ENCODE results near the gene TMEM187. TPM values are rescaled to one million over a fixed set of nuclear protein-coding genes. Genes with fewer than 3 reads are reported as not detected.

Gene TMEM187
- total RNA-seq, 1 donor from 2014 or later = 8.6 TPM

DNA sequence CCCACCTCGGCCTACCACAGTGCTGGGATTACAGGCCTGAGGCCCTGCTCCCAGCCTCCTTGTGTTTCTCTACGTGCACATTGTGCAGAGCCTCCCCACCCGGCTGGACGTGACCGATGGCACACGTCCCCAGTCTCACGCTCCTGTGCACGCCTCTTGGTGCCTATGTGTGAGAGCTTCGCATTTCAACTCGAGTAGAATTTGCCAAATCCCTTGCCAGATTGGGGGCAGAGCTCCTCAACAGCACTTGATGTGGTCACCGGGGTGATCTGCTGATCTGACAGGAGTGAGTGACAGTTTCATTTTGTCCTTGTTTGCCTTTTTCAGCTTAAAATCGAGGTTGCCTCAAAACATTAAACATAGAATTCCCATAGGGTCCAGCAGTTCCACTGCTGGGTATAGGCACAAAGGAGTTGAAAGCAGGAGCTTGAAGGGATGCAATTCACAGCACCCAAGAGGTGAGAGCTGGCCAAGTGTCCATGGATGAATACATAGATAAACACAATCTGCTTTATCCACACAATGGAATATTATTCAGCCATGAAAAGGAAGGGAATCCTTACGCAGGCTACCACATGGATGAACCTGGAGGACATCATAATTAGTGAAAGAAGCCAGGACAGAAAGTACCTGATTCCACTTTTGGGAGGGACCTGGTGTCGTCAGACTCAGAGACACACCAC lies 17.6 kb downstream of the TMEM187 start:
- FAIRE-seq = peak; percentile 54

DNA sequence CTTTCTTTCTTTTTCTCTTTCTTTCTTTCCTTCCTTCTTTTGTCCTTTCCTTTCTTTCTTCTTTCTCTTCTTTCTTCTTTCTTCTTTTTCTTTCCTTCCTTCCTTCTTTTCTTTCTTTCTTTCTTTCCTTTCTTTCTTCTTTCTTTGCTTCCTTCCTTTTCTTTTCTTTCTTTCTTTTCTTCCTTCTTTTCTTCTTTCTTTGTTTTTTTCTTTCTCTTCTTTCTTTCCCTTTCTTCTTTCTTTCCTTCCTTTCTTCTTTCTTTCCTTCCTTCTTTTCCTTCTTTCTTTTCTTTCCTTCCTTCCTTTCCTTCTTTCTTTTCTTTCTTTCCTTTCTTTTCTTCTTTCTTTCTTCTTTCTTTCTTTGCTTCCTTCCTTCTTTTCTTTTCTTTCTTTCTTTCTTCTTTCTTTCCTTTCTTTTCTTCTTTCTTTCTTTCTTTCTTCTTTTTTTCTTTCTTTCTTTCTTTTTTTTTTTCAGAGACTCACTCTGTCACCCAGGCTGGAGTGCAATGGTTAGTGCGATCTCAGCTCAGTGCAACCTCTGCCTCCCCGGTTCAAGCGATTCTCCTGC lies 18.5 kb downstream of the TMEM187 start:
- H3K27me3 Mint-ChIP-seq (ENCODE audit: low read depth, unreplicated experiment) = no peaks in the 10 kb centered on the region
- no peak overlapping the region for H3K4me2 ChIP-seq (ENCODE audit: low read length)
- H2AFZ ChIP-seq (ENCODE audit: low read depth, low read length) = no peak overlapping the region
- H3K27ac ChIP-seq (ENCODE audit: low read depth, low read length) = no peak overlapping the region
- no peaks in the 10 kb centered on the region for H3K9me3 Mint-ChIP-seq (ENCODE audit: unreplicated experiment)
- no peaks in the 10 kb centered on the region for H3K27me3 ChIP-seq (ENCODE audit: insufficient read depth, low read length)
- H3K36me3 ChIP-seq (ENCODE audit: insufficient read depth, low read length) = no peaks in the 10 kb centered on the region
- H3K4me3 ChIP-seq (ENCODE audit: insufficient read depth, low read depth, low read length) = no peak overlapping the region
- FAIRE-seq (no peak), DNase-seq (ENCODE audit: low read depth) (no peak)
- H3K4me1 ChIP-seq (ENCODE audit: insufficient read depth, low read length) = no peaks in the 10 kb centered on the region
- H3K79me2 ChIP-seq (ENCODE audit: insufficient read depth, low read length) = no peaks in the 10 kb centered on the region
- H3K9me3 ChIP-seq (ENCODE audit: insufficient read depth, low read depth, low read length) = no peaks in the 10 kb centered on the region
- H4K20me1 ChIP-seq (ENCODE audit: insufficient read depth, low read length) = no peaks in the 10 kb centered on the region
- no peaks in the 10 kb centered on the region for H3K4me1 Mint-ChIP-seq (ENCODE audit: low read depth, unreplicated experiment)
- H3K27ac Mint-ChIP-seq (ENCODE audit: unreplicated experiment) = no peak overlapping the region
- TF ChIP-seq, protein P1, sequence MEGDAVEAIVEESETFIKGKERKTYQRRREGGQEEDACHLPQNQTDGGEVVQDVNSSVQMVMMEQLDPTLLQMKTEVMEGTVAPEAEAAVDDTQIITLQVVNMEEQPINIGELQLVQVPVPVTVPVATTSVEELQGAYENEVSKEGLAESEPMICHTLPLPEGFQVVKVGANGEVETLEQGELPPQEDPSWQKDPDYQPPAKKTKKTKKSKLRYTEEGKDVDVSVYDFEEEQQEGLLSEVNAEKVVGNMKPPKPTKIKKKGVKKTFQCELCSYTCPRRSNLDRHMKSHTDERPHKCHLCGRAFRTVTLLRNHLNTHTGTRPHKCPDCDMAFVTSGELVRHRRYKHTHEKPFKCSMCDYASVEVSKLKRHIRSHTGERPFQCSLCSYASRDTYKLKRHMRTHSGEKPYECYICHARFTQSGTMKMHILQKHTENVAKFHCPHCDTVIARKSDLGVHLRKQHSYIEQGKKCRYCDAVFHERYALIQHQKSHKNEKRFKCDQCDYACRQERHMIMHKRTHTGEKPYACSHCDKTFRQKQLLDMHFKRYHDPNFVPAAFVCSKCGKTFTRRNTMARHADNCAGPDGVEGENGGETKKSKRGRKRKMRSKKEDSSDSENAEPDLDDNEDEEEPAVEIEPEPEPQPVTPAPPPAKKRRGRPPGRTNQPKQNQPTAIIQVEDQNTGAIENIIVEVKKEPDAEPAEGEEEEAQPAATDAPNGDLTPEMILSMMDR (IDR thresholded peaks at IDR 0.05; ENCODE audit: insufficient read depth, low read depth, low read length) = no peak
- TF ChIP-seq EZH2 (IDR thresholded peaks at IDR 0.05; ENCODE audit: insufficient read depth, low read length) = no peak
- H3K4me3 Mint-ChIP-seq (ENCODE audit: unreplicated experiment) = no peak overlapping the region
- no peak overlapping the region for H3K9ac ChIP-seq (ENCODE audit: low read length)
- no peaks in the 10 kb centered on the region for H3K36me3 Mint-ChIP-seq (ENCODE audit: low read depth, unreplicated experiment)

More for the DNA sequence above, 17.6 kb downstream of the TMEM187 start:
- H3K4me1 ChIP-seq (ENCODE audit: insufficient read depth, low read length) = no peaks in the 10 kb centered on the region
- no peak overlapping the region for H2AFZ ChIP-seq (ENCODE audit: low read depth, low read length)
- H3K9me3 ChIP-seq (ENCODE audit: insufficient read depth, low read depth, low read length) = no peaks in the 10 kb centered on the region
- H4K20me1 ChIP-seq (ENCODE audit: insufficient read depth, low read length) = no peaks in the 10 kb centered on the region
- H3K27ac Mint-ChIP-seq (ENCODE audit: unreplicated experiment) = no peak overlapping the region
- H3K4me2 ChIP-seq (ENCODE audit: low read length) = no peak overlapping the region
- no peak overlapping the region for H3K27ac ChIP-seq (ENCODE audit: low read depth, low read length)
- no peak overlapping the region for H3K4me3 Mint-ChIP-seq (ENCODE audit: unreplicated experiment)
- no peak overlapping the region for H3K9ac ChIP-seq (ENCODE audit: low read length)
- H3K27me3 Mint-ChIP-seq (ENCODE audit: low read depth, unreplicated experiment) = no peaks in the 10 kb centered on the region
- H3K79me2 ChIP-seq (ENCODE audit: insufficient read depth, low read length) = no peaks in the 10 kb centered on the region
- no peaks in the 10 kb centered on the region for H3K27me3 ChIP-seq (ENCODE audit: insufficient read depth, low read length)
- DNase-seq (ENCODE audit: low read depth) = no peak
- H3K36me3 ChIP-seq (ENCODE audit: insufficient read depth, low read length) = no peaks in the 10 kb centered on the region
- no peak for TF ChIP-seq EZH2 (IDR thresholded peaks at IDR 0.05; ENCODE audit: insufficient read depth, low read length)
- TF ChIP-seq, protein P1 (IDR thresholded peaks at IDR 0.05; ENCODE audit: insufficient read depth, low read depth, low read length) = no peak
- H3K9me3 Mint-ChIP-seq (ENCODE audit: unreplicated experiment) = no peaks in the 10 kb centered on the region
- no peaks in the 10 kb centered on the region for H3K36me3 Mint-ChIP-seq (ENCODE audit: low read depth, unreplicated experiment)
- H3K4me3 ChIP-seq (ENCODE audit: insufficient read depth, low read depth, low read length) = no peak overlapping the region
- no peaks in the 10 kb centered on the region for H3K4me1 Mint-ChIP-seq (ENCODE audit: low read depth, unreplicated experiment)

DNA sequence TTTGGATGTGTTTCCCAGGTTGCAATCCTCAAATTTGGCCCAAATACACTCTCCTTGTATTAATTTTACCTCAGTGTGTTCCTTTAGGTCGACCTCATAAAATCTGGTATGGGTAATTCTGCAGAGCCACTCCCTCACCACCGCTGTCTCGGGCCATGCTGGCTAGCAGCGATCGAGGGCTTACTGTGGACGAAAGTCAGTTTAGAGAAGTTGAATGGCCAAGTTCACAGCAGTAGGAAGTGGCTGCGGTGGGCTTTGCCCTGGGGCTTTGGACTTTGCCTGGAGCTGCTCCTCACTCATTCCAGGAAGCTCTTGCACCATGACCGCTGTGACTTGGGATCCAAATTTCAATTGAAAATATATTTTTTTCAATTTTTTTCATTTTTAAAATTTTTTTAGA lies 19.6 kb downstream of the TMEM187 start:
- TF ChIP-seq, protein P1 (IDR thresholded peaks at IDR 0.05; ENCODE audit: insufficient read depth, low read depth, low read length) = no peak
- no peak for TF ChIP-seq EZH2 (IDR thresholded peaks at IDR 0.05; ENCODE audit: insufficient read depth, low read length)
- Histone ChIP-seq H3K36me3 (ENCODE audit: insufficient read depth, low read length) (no peaks in the 10 kb centered on the region), H3K4me3 (ENCODE audit: insufficient read depth, low read depth, low read length) (no peak overlapping the region), H3K4me2 (ENCODE audit: low read length) (no peak overlapping the region), H2AFZ (ENCODE audit: low read depth, low read length) (no peak overlapping the region), H3K9me3 (ENCODE audit: insufficient read depth, low read depth, low read length) (no peaks in the 10 kb centered on the region), H3K9ac (ENCODE audit: low read length) (no peak overlapping the region), H3K4me1 (ENCODE audit: insufficient read depth, low read length) (no peaks in the 10 kb centered on the region), H4K20me1 (ENCODE audit: insufficient read depth, low read length) (no peaks in the 10 kb centered on the region), H3K27ac (ENCODE audit: low read depth, low read length) (no peak overlapping the region), H3K79me2 (ENCODE audit: insufficient read depth, low read length) (no peaks in the 10 kb centered on the region), H3K27me3 (ENCODE audit: insufficient read depth, low read length) (no peaks in the 10 kb centered on the region)
- no peaks in the 10 kb centered on the region for H3K9me3 Mint-ChIP-seq (ENCODE audit: unreplicated experiment)
- no peaks in the 10 kb centered on the region for H3K27me3 Mint-ChIP-seq (ENCODE audit: low read depth, unreplicated experiment)
- FAIRE-seq (no peak), DNase-seq (ENCODE audit: low read depth) (no peak)
- H3K4me3 Mint-ChIP-seq (ENCODE audit: unreplicated experiment) = no peak overlapping the region
- H3K27ac Mint-ChIP-seq (ENCODE audit: unreplicated experiment) = no peak overlapping the region
- no peaks in the 10 kb centered on the region for H3K4me1 Mint-ChIP-seq (ENCODE audit: low read depth, unreplicated experiment)
- no peaks in the 10 kb centered on the region for H3K36me3 Mint-ChIP-seq (ENCODE audit: low read depth, unreplicated experiment)
